NCI-H187 treated with DMSO at 0.1 percent for 48 hours (cell line): Measurements from ENCODE around the gene ABCA13.

Experiments used
- DNase-seq: peaks from one replicate; lab custom pipeline; 2025; lab: John Stamatoyannopoulos, UW

Gene ABCA13

GRCh38 chr7:48366096-48366495 lies 194.8 kb downstream of the ABCA13 start:
- no peak for DNase-seq

DNA sequence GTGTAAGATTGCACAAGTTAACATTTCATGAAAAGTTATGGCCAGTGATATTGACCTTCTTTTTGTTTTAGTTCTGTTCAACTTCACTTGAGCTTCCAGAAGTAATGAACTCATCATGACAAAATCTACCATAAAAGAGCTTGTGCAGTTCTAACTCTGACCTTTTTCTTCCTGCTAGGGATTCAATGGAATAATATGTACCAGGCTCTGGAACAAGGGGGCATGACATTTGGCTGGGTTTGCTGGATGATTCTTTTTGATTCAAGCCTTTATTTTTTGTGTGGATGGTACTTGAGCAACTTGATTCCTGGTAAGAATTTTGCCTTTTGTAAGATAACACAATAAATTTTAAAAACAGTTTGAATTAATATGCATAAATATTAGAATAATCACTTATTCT lies 205.0 kb downstream of the ABCA13 start:
- no peak for DNase-seq

DNA sequence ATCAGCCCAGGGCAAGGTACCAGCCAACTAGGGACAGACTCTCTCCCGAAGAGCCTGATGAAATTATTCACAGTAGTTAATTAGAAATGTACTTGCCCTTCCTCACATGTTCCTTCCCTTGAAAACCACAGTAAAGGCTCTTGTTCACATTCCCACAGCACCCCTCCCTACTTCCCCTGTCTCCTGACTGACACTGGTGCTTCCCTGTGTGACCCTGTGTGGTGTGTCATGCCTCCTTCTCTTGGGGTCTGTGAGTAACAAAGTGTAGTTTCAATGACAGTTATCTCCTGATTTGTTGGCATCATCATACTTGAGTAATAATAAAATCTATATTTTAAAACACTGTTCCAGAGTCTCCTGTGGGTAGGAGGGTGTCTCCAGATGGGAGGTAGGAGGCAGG lies 209.7 kb downstream of the ABCA13 start:
- no peak for DNase-seq

DNA sequence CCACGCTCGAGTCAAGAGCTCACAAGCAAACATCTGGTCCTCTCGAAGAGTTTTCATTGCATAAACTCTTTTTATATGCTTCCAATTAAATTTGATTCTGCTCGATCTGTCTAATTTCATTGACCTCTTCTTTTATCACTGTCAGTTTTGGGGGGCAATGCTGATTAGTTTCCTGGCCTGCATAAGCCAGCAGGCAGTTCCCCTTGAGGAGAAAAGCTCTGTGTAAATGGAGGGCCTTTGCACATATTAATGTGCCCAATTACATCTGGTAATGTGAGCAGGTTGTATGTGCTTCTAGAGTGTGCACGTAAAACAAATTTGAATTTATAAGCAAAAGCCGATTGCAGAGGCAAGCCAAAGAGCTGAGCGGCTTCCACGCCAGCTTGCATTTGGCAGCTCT lies 210.3 kb downstream of the ABCA13 start:
- no peak for DNase-seq

- no peak for DNase-seq
These were observed 213.0 kb downstream of the ABCA13 start for GRCh38 chr7:48384180-48384752.

GRCh38 chr7:48387932-48388331 lies 216.7 kb downstream of the ABCA13 start:
- DNase-seq, result no peak

DNA sequence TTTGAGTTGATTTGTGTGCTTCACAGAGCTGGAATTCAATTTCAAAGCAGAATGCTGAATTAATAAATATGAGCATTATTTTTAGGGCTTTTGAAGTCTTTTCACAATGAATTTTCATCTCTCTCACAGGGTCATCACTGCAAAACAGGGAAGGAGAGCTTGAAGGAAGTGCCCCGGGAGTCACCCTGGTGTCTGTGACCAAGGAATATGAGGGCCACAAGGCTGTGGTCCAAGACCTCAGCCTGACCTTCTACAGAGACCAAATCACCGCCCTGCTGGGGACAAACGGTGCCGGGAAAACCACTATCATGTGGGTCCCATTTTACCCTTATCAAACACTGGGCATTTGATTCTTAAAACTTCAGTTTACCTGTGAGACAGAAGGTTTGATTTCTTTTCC lies 217.7 kb downstream of the ABCA13 start:
- DNase-seq, result no peak

DNA sequence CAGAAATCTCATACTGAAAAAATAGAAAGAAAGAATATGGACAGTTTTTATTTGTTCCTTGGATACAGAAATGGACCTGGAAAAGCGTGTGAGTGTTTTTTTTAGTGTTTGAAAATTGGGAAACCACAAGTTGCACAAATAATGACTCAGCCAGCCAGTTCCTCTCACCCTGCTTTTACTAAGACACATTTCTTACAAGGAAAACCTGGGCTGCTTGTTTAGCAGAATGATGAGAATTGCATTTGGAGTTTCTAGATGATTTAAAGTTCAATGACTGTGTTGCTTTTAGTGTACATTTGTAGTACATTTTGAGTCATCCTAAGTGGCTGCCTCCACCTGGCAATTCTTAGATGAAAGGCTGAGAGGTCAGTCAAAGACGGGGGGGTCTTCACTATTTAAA lies 218.7 kb downstream of the ABCA13 start:
- no peak for DNase-seq

DNA sequence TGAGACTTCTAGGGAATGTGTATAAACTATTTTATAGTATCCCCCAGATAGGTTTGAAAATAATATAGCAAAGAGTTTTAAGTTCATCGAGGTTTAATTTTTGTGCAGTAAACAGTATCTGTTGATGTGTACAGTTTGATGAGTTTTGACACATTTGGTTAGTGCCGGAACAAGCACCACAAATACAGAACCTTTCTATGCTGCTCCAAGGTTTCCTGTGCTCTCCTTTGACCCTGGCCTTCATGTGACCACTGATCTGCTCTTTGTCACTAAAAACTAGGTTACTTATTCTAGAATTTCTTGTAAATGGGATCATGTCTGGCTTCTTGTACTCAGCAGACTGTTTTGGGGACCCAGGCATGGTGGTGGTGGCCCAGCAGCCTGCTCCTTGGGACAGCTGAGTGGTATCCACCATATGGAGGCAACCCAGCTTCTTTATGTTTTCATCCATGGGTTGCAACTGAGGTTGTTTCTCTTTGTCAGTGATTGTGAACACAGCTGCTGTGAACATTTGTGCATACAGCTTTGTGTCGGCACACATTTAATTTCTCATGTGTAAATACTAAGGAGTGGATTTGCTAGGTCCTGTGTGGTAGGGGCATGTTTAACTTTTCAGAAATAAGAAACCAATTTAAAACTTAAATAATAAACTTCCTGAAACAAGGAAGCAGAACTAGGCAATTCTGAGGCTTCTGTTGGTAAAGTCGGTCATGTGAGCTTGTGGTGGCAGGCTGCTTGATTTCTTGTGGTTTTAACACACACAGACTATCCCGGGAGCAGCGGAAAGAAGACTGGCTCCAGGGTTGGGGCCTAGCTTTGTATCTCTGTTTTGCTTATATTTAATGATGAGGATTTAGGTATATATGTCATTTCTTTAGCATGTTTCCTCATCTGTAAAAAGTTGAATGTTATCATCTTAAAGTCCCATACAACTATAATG lies 219.4 kb downstream of the ABCA13 start:
- DNase-seq, result no peak

DNA sequence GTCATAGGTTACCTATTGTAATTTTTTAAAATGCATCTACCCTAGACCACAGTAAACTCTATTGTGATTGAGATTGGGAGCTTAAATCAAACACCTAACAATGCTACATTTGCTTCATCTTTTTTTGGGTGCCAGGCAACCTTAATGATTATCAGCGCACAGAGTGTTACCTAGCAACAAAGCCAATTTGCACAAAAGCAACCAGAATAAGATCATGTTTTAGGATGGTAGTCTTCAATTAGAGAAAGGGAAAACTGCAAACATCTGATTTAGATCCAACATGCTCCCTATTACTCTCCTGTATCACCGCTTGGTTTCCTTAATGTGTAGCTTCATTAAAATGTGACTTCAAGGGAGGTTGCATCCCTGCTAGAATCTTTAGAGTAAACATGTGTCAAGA lies 226.9 kb downstream of the ABCA13 start:
- DNase-seq, result no peak

DNA sequence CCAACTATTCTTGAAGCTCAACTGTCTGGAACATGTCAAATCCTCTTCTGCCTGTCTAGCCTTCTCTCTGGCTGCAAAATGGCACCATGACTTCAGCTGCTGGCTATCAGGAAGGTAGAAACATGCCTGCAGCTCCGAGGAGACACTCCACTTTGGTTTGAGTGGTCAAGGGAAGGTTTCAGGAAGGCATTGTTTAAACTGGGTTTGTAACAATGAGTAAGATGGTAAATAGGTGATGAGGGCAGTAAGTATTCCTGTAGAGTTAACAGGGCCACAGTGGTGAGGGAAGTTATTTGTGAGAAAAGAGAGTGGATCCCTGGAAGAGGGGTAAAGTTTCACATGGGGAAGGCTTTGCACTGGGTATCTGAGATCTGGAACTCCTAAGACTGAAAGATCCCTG lies 231.5 kb downstream of the ABCA13 start:
- DNase-seq, result no peak

DNA sequence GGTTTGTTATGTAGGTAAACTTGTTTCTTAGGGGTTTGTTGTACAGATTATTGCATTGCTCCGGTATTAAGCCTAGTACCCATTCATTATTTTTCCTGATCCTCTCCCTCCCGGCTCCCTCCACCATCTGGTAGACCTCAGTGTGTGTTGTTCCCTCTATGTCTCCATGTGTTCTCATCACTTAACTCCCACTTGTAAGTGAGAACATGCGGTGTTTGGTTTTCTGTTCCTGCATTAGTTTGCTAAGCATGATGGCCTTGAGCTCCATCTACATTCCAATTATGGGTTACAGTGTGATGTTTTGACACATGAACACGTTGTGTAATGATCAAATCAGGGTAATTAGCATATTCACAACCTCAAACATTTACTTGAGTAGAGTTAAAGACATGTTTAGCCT lies 237.5 kb downstream of the ABCA13 start:
- DNase-seq, result no peak

GRCh38 chr7:48411619-48412018 lies 240.4 kb downstream of the ABCA13 start:
- no peak for DNase-seq

- no peak for DNase-seq
These were observed 242.9 kb downstream of the ABCA13 start for GRCh38 chr7:48414011-48414732.

DNA sequence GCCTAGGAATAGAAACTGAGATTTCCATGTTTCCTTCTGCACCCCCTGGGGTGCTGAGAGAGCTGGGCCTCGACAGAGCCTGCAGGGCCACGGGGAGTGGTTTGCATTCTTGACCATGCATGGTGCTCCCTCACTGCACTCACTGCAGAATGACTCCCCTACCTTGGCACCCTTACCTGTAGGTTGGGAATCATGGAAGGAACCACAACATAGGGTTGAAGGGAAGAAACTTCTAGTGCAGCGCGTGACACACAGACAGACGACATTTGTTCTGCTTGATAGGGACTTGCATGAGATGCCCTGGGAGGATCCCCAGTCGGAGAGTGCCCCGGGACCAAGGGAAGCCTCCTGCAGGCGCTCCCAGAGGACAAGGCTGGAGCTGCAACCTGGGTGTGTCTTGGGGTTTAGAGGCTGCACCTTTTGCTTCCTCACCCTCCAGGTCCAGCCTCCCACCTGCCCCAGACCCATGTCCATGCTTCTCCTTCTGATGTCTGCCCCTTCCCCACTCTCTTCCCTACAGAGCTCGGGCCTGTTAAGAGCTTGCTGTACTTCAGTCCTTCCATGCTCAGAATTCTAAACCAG lies 245.2 kb downstream of the ABCA13 start:
- no peak for DNase-seq

DNA sequence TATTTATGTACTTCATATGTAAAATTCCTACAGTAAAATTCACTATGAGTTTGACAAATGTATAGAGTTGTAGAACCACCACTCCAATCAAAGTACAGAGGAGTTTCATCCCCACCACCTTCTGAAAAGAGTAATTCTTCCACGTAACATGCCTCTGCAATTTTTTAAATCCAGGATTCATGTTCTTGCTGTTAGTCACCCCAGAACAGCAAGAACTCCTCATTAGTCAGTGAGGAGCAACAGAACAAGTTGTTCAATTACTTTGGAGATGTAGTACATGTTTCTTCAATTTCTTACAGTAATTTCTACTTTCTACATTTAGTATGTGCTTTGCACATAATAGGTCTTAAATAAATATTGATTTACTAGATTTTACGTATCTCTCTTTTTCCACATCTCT lies 248.1 kb downstream of the ABCA13 start:
- DNase-seq, result no peak

GRCh38 chr7:48420206-48420605 lies 248.9 kb downstream of the ABCA13 start:
- no peak for DNase-seq

DNA sequence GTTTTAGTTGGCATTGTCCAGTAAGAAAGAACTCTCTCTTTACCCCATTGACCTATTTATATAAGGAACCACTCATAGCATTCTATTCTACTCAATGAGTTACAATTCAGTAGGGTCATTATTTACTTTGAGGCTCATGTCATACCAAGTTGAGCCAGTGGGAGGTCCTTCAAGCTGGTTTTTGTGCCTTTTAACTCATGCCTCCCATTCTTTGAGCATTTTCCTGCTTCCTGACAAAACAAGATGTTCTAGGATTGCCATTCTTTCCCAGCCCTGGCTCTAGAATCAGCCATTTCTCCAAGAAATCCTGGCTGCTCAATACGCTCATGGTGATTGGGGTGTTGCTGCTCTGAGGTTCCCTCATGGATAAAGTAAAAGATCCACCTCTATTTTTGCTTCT lies 250.1 kb downstream of the ABCA13 start:
- no peak for DNase-seq

- no peak for DNase-seq
These were observed 253.5 kb downstream of the ABCA13 start for GRCh38 chr7:48424731-48425130.

GRCh38 chr7:48426331-48426965 lies 255.2 kb downstream of the ABCA13 start:
- DNase-seq, result no peak

GRCh38 chr7:48426966-48427555 lies 255.8 kb downstream of the ABCA13 start:
- DNase-seq, result no peak

DNA sequence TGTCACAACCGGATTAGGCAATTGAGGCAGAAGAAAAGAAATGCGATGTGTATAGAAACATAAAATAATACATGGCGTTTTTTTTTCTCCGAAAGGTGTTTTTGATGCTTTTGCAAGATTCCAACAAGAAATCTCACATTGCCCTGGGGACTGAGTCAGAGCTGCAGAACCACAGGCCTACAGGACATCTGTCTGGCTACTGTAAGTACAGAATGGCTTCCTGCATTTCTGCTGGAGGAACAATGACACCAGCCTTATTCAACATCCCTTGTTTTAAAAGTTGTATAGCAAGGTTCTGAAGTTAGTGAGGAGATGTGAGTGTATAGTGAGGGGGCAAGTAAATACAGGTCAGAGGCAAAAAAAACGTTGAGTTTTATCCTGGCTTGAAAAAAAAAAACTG lies 256.4 kb downstream of the ABCA13 start:
- no peak for DNase-seq
